Mucosa of descending colon (tissue), 3 donors: Measurements from ENCODE around the gene HOMER2. TPM values are rescaled to one million over a fixed set of nuclear protein-coding genes. Genes with fewer than 3 reads are reported as not detected.

ENCODE experiments used
- ATAC-seq: fragments of 200-7000 bp; cut with Tn5 transposase; one replicate; pipeline ENCODE4 v1.9.1; 2020; ENCODE audit warnings: mild to moderate bottlenecking, moderate library complexity
- DNase-seq, 3 donors: peaks; one replicate each; pipeline ENCODE4 v3.0.0-alpha.2; 2020
- H3K36me3 ChIP-seq: fragments of 200-600 bp; one replicate; pipeline ENCODE4 v1.8.0; 2021; ENCODE audit warnings: low read depth, mild to moderate bottlenecking
- H3K4me1 ChIP-seq: fragments of 200-600 bp; one replicate; pipeline ENCODE4 v1.8.0; 2021; ENCODE audit warnings: low read depth, mild to moderate bottlenecking
- H3K4me3 ChIP-seq: fragments of 200-600 bp; one replicate; pipeline ENCODE4 v1.8.0; 2021; ENCODE audit warnings: mild to moderate bottlenecking
- H3K9me3 ChIP-seq: fragments of 200-600 bp; one replicate; pipeline ENCODE4 v1.8.0; 2021; ENCODE audit warnings: mild to moderate bottlenecking
- CTCF ChIP-seq: fragments of 200-600 bp; IDR thresholded peaks from one replicate; pipeline ENCODE4 v1.8.0; 2022; ENCODE audit warnings: antibody characterized with exemption, mild to moderate bottlenecking
- intact Hi-C, 2 donors: fragments of 100-400 bp; cut with DNase I in 1 of 2; cut with micrococcal nuclease in 1 of 2; formaldehyde crosslinking; loops; one replicate each; pipeline versions ENCODE4 v1.11.0 to v1.11.1; 2022; cut with DNase I, micrococcal nuclease
- total RNA-seq, 3 donors: library from RNA; stranded (reverse); fragmentation: NEBNext Ultra II Directional in 2 of 3; extraction: Animal tissue kit (Norgen Biotek cat#: 25700) in 2 of 3; gene quantifications; one replicate each; pipeline versions ENCODE4 v1.2.1 to v1.2.4, GENCODE V29; 2021 to 2023
- donor health status: DM: no; HTN: no; CAD: no; lungs with moderate emphysema.
- donor health status: DM: no; HTN: no; CAD: no.
- donor health status: DM: no; HTN: yes; CAD: no.

Gene HOMER2
- total RNA-seq, 3 donors from 2014 or later, result 1.9 to 16.3 (median 2.1) TPM

GRCh38 chr15:82971218-82971984, 18.9 kb upstream of the HOMER2 start:
- intact Hi-C loops, result no loop called here
- ATAC-seq, result no peak
- no peaks in the 10 kb centered on the region for H3K9me3 ChIP-seq

GRCh38 chr15:82970696-82971095, 18.2 kb upstream of the HOMER2 start:
- no peaks in the 10 kb centered on the region for H3K4me1 ChIP-seq
- no peak for TF ChIP-seq CTCF
- H3K4me3 ChIP-seq, result no peak overlapping the region
- no peaks in the 10 kb centered on the region for H3K36me3 ChIP-seq
- intact Hi-C loops, result no loop called here
- no peak for DNase-seq
- ATAC-seq, result no peak
- H3K9me3 ChIP-seq, result no peaks in the 10 kb centered on the region

More at GRCh38 chr15:82971218-82971984, 18.9 kb upstream of the HOMER2 start:
- Histone ChIP-seq H3K4me1 (no peaks in the 10 kb centered on the region), H3K4me3 (no peak overlapping the region), H3K36me3 (no peaks in the 10 kb centered on the region)
- DNase-seq, result no peak
- no peak for TF ChIP-seq CTCF

DNA sequence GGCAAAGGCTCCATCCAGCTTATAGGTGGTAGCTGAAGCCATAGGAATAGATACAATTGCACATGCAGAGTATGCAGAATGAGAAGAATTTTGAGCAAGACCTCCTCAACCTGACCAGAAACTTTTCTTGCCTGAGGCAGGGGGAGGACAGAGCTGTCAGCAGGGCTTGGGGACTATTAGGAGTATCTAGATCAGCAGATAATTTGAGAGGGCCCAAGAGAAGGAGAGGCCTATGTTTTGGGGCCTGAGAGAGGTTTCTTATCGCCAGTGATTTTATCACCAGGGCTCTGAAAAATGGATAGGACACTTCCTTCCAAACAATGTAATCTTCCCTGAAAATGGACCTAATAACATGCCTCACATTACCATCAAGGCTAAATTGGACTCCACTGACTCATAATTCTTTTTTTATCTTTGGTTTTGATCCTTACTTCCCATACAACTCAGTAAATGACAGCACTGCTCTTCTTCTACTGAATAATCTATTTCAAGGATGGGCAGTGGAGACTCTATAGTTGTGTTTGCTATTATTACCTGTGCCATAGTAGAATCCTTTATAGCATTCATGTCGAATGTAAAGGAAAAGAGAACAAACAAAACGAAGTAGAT, 17.7 kb upstream of the HOMER2 start:
- DNase-seq (no peak), ATAC-seq (no peak)
- Histone ChIP-seq H3K4me1 (no peaks in the 10 kb centered on the region), H3K36me3 (no peaks in the 10 kb centered on the region), H3K9me3 (no peaks in the 10 kb centered on the region), H3K4me3 (no peak overlapping the region)
- TF ChIP-seq CTCF, result no peak
- intact Hi-C loops, result no loop called here

GRCh38 chr15:82969353-82969752, 16.8 kb upstream of the HOMER2 start:
- H3K36me3 ChIP-seq, result no peaks in the 10 kb centered on the region
- no peaks in the 10 kb centered on the region for H3K4me1 ChIP-seq
- DNase-seq, result no peak
- no peaks in the 10 kb centered on the region for H3K9me3 ChIP-seq
- intact Hi-C loops, result no loop called here
- no peak overlapping the region for H3K4me3 ChIP-seq
- ATAC-seq, result no peak
- no peak for TF ChIP-seq CTCF

DNA sequence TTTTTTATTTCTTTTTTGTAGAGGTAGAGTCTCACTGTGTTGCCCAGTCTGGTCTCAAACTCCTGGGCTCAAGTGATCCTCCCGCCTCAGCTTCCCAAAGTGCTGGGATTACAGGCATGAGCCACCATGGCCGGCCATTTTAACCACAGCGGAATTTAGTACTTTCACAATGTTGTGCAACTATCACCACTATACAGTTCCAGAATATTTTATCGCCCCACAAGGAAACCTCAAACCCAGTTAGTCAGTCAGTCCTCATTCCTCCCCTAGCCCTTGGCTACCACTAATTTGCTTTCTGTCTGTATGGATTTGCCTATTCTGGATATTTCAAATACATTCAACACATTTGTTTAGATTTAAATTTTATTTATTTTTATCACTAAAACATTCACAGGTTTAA, 15.5 kb upstream of the HOMER2 start:
- DNase-seq, result no peak
- no peak overlapping the region for H3K4me3 ChIP-seq
- H3K36me3 ChIP-seq, result no peaks in the 10 kb centered on the region
- ATAC-seq, result no peak
- no peaks in the 10 kb centered on the region for H3K9me3 ChIP-seq
- TF ChIP-seq CTCF, result no peak
- H3K4me1 ChIP-seq, result no peaks in the 10 kb centered on the region
- intact Hi-C loops, result no loop called here
